Measurements from ENCODE around the gene SLC2A14. TPM values are rescaled to one million over a fixed set of nuclear protein-coding genes. Genes with fewer than 3 reads are reported as not detected.

SLC2A14 gene
- total RNA-seq, 1 donor from 2014 or later = 95.3 TPM

- ATAC-seq = no peak
- no peak for DNase-seq (ENCODE audit: low spot score)
Observed at GRCh38 chr12:7782055-7782454, 90.7 kb downstream of the SLC2A14 start.

DNA sequence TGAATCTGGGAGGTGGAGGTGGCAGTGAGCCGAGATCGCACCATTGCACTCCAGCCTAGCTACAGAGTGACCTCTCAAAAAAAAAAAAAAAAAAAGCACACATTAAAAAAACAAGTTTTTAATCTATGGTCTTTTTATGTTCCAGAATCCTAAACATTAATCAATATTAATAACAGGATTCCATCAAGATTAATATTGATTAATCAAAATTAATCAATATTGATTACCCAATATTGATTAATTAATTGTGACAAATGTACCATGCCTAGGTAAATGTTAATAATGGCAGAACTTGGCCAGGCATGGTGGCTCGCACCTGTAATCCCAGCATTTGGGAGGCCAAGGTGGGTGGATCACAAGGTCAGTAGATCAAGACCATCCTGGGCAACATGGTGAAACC lies 91.4 kb downstream of the SLC2A14 start:
- no peak for ATAC-seq
- no peak for DNase-seq (ENCODE audit: low spot score)

GRCh38 chr12:7769999-7770398 lies 102.7 kb downstream of the SLC2A14 start:
- DNase-seq (ENCODE audit: low spot score) (no peak), ATAC-seq (no peak)

Other genes with a start within 250 kb of the SLC2A14 start
- gene APOBEC1, start 207.0 kb downstream of the SLC2A14 start, total RNA-seq = not detected
- gene GDF3, start 177.1 kb downstream of the SLC2A14 start, total RNA-seq = not detected
- gene DPPA3, start 161.5 kb downstream of the SLC2A14 start, total RNA-seq = not detected
- gene CLEC4C, start 125.5 kb downstream of the SLC2A14 start, total RNA-seq = not detected
- not detected for gene NANOGNB, start 107.7 kb downstream of the SLC2A14 start, total RNA-seq
- 0.70 TPM for gene NANOG, start 83.5 kb downstream of the SLC2A14 start, total RNA-seq
- gene SLC2A3, start 63.3 kb upstream of the SLC2A14 start, total RNA-seq = 9.4 TPM
- 5.2 TPM for gene FOXJ2, start 159.8 kb upstream of the SLC2A14 start, total RNA-seq
- 2.3 TPM for gene C3AR1, start 193.4 kb upstream of the SLC2A14 start, total RNA-seq
- 14.2 TPM for gene NECAP1, start 209.4 kb upstream of the SLC2A14 start, total RNA-seq

Data from left lobe of liver (tissue), 2 donors.